ENCODE data around the gene HOXB2. TPM values are rescaled to one million over a fixed set of nuclear protein-coding genes. Genes with fewer than 3 reads are reported as not detected.

Gene HOXB2
- total and polyA plus RNA-seq, 2 of the 8 experiments (the other 6 are each of a cell fraction or from before 2014, with no cell fraction given): not detected

- H3K79me1 ChIP-seq (ENCODE audit: low read depth, low read length): no peaks in the 10 kb centered on the region
- no peak overlapping the region for H3K56ac ChIP-seq (replicated peaks; ENCODE audit: insufficient read length, low read depth, low read length)
- H4K20me1 ChIP-seq (replicated peaks in 1 of 2; ENCODE audit: control insufficient read depth in 1 of 2, insufficient read depth in 2 of 2, low read length in 2 of 2): peaks cover 8 to 12% of the 10 kb centered on the region in 2 experiments
- H3K79me2 ChIP-seq (ENCODE audit: control insufficient read depth in 1 of 2, insufficient read depth in 2 of 2, low read length in 2 of 2): no peaks in the 10 kb centered on the region
- H2AK5ac ChIP-seq (ENCODE audit: low read depth, low read length): no peak overlapping the region
- FAIRE-seq (no peak), DNase-seq (ENCODE audit: low read depth in 1 of 2, low spot score in 2 of 2) (no peak)
- peaks cover 7 to 26% (median 12%) of the 10 kb centered on the region in 4 experiments for H3K4me1 ChIP-seq (replicated peaks in 1 of 4; ENCODE audit: control insufficient read depth in 3 of 4, insufficient read depth in 4 of 4, low read length in 3 of 4)
- H2BK20ac ChIP-seq (ENCODE audit: low read length): no peak overlapping the region
- no peak overlapping the region for H2BK5ac ChIP-seq (ENCODE audit: low read depth, low read length)
- ChIA-PET POLR2A (ENCODE audit: partially characterized antibody) (interaction anchor here (0.8 to 1.1 kb wide), 3 partner anchors 13 to 54 kb away, joined by 3 to 4 read pairs (median 3); no protein-coding TSS in a partner anchor), CTCF (ENCODE audit: partially characterized antibody) (interaction anchor here (0.7 kb wide), 1 partner anchor 46 kb away, joined by 3 read pairs; the partner anchor contains the start of gene HOXB3)
- H2BK15ac ChIP-seq (ENCODE audit: low read length): no peak overlapping the region
- H4K5ac ChIP-seq (ENCODE audit: insufficient read length, low read depth, low read length): no peak overlapping the region
- H3K9me3 ChIP-seq (ENCODE audit: insufficient read depth in 2 of 2, low read depth in 1 of 2, low read length in 1 of 2): no peaks in the 10 kb centered on the region
- H2BK12ac ChIP-seq (ENCODE audit: low read depth, low read length): no peak overlapping the region
- H3K18ac ChIP-seq (ENCODE audit: extremely low read depth, low read length): no peak overlapping the region
- H2BK120ac ChIP-seq (replicated peaks; ENCODE audit: low read depth, low read length): no peak overlapping the region
- no peak overlapping the region for H3K4ac ChIP-seq (replicated peaks; ENCODE audit: insufficient read length, low read depth, low read length)
- no peak overlapping the region for H3K9ac ChIP-seq (replicated peaks in 1 of 4; ENCODE audit: extremely low read depth in 1 of 4, low read depth in 3 of 4, low read length in 3 of 4)
- WGBS, 2 experiments (ENCODE audit: extremely low coverage in 1 of 2, insufficient coverage in 1 of 2, insufficient read length in 1 of 2, insufficient replicate concordance in 2 of 2, low coverage in 1 of 2, low lambda C conversion rate in 2 of 2, missing lambda C conversion rate in 1 of 2): 2% methylated on average over 13 of the region's 38 CpGs; no CpG with 5 or more reads in 1 of the 2 experiments
- H3K27me3 ChIP-seq (replicated peaks in 1 of 4; ENCODE audit: control insufficient read depth in 3 of 4, extremely low read depth in 1 of 4, insufficient read depth in 3 of 4, low read length in 3 of 4): peaks cover 89 to 100% (median 97%) of the 10 kb centered on the region in 4 experiments
- no peak for TF ChIP-seq CREB1 (IDR thresholded peaks at IDR 0.05)
- peak; percentile 32 for TF ChIP-seq CTBP2 (IDR thresholded peaks at IDR 0.05; ENCODE audit: borderline replicate concordance, insufficient read depth, insufficient read length, low read length)
- peak; percentile 12 for TF ChIP-seq RNF2 (IDR thresholded peaks at IDR 0.05; ENCODE audit: borderline replicate concordance, low read depth, low read length, missing control alignments, poor library complexity, severe bottlenecking)
- H2AFZ ChIP-seq (ENCODE audit: low read length): no peak overlapping the region
- H4K91ac ChIP-seq (replicated peaks; ENCODE audit: insufficient read length, low read length): no peak overlapping the region
- peaks cover 0 to 3% (median 0%) of the 10 kb centered on the region in 4 experiments; a peak in 1 of 8 replicates for H3K36me3 ChIP-seq (ENCODE audit: control insufficient read depth in 2 of 4, insufficient read depth in 4 of 4, low read length in 3 of 4)
- H3K4me2 ChIP-seq (ENCODE audit: insufficient read depth in 1 of 2, low read depth in 2 of 2, low read length in 2 of 2): peak overlapping the region; percentile 55 to 91
- H3K23me2 ChIP-seq (ENCODE audit: low read depth, low read length): no peaks in the 10 kb centered on the region; the same call in 1 of the 2 replicates
- no peak overlapping the region for H3K14ac ChIP-seq (ENCODE audit: insufficient read length)
- no peak overlapping the region for H3K27ac ChIP-seq (ENCODE audit: low read depth, low read length)
- peak overlapping the region; percentile 5; the same call in 1 of the 2 replicates for H4K8ac ChIP-seq (ENCODE audit: extremely low read depth, insufficient read depth, low read length)
- no peak overlapping the region for H3K23ac ChIP-seq (ENCODE audit: insufficient read length)
- peak overlapping the region in 1 of 4 experiments; percentile 44; a peak in 2 of 8 replicates for H3K4me3 ChIP-seq (ENCODE audit: extremely low read depth in 1 of 4, insufficient read depth in 2 of 4, low read depth in 3 of 4, low read length in 4 of 4)
Observed at GRCh38 chr17:48544349-48545021, 424 bp downstream of the HOXB2 start.
